ENCODE data around the gene PCSK6.

PCSK6 gene

GRCh38 chr15:101327147-101327740 is 162.3 kb downstream of the PCSK6 start:
- TF ChIP-seq CTCF (IDR thresholded peaks at IDR 0.05; ENCODE audit: control insufficient read depth, insufficient read depth, low read depth, low read length, missing control alignments): no peak
- no peak for DNase-seq (ENCODE audit: low read depth)
- no peak overlapping the region for H3K4me3 ChIP-seq (ENCODE audit: control insufficient read depth, low read depth, low read length)

- H3K4me3 ChIP-seq (ENCODE audit: control insufficient read depth, low read depth, low read length): no peak overlapping the region
- no peak for DNase-seq (ENCODE audit: low read depth)
- TF ChIP-seq CTCF (IDR thresholded peaks at IDR 0.05; ENCODE audit: control insufficient read depth, insufficient read depth, low read depth, low read length, missing control alignments): no peak
Measured at GRCh38 chr15:101326462-101327146, 162.9 kb downstream of the PCSK6 start.

- no peak for DNase-seq (ENCODE audit: low read depth)
Measured at GRCh38 chr15:101326026-101326315, 163.5 kb downstream of the PCSK6 start.

GRCh38 chr15:101325263-101326025 is 164.1 kb downstream of the PCSK6 start:
- TF ChIP-seq CTCF (IDR thresholded peaks at IDR 0.05; ENCODE audit: control insufficient read depth, insufficient read depth, low read depth, low read length, missing control alignments): no peak
- no peak for DNase-seq (ENCODE audit: low read depth)
- no peak overlapping the region for H3K4me3 ChIP-seq (ENCODE audit: control insufficient read depth, low read depth, low read length)

More at GRCh38 chr15:101326026-101326315, 163.5 kb downstream of the PCSK6 start:
- no peak for TF ChIP-seq CTCF (IDR thresholded peaks at IDR 0.05; ENCODE audit: control insufficient read depth, insufficient read depth, low read depth, low read length, missing control alignments)
- H3K4me3 ChIP-seq (ENCODE audit: control insufficient read depth, low read depth, low read length): no peak overlapping the region

- TF ChIP-seq CTCF (IDR thresholded peaks at IDR 0.05; ENCODE audit: control insufficient read depth, insufficient read depth, low read depth, low read length, missing control alignments): no peak
- DNase-seq (ENCODE audit: low read depth): no peak
- no peak overlapping the region for H3K4me3 ChIP-seq (ENCODE audit: control insufficient read depth, low read depth, low read length)
Measured at GRCh38 chr15:101324524-101325177, 164.9 kb downstream of the PCSK6 start.

GRCh38 chr15:101323793-101324523 is 165.5 kb downstream of the PCSK6 start:
- no peak for TF ChIP-seq CTCF (IDR thresholded peaks at IDR 0.05; ENCODE audit: control insufficient read depth, insufficient read depth, low read depth, low read length, missing control alignments)
- DNase-seq (ENCODE audit: low read depth): no peak
- H3K4me3 ChIP-seq (ENCODE audit: control insufficient read depth, low read depth, low read length): no peak overlapping the region
